Neural crest cell (in vitro differentiated cells): Measurements from ENCODE around the gene DOCK4. TPM values are rescaled to one million over a fixed set of nuclear protein-coding genes. Genes with fewer than 3 reads are reported as not detected.

Experiments used
- DNase-seq: peaks from one replicate; pipeline ENCODE4 v3.0.0; 2021; ENCODE audit warnings: low read depth, mixed read lengths, low spot score
- H3K27ac Mint-ChIP-seq: one replicate; pipeline ENCODE4 v1.8.0; 2021; ENCODE audit warnings: mild to moderate bottlenecking, mixed read lengths; ENCODE audit not compliant: unreplicated experiment
- H3K27me3 Mint-ChIP-seq: 2 replicates; pipeline ENCODE4 v1.8.0; 2021; ENCODE audit warnings: low read depth, mild to moderate bottlenecking, mixed read lengths
- H3K36me3 Mint-ChIP-seq: 2 replicates; pipeline ENCODE4 v1.8.0; 2021; ENCODE audit warnings: low read depth, mild to moderate bottlenecking, mixed read lengths
- H3K4me1 Mint-ChIP-seq: 2 replicates; pipeline ENCODE4 v1.8.0; 2021; ENCODE audit warnings: mixed read lengths
- H3K4me3 Mint-ChIP-seq: one replicate; pipeline ENCODE4 v1.8.0; 2021; ENCODE audit warnings: mild to moderate bottlenecking, mixed read lengths
- H3K9me3 Mint-ChIP-seq: 2 replicates; pipeline ENCODE4 v1.8.0; 2021; ENCODE audit warnings: mixed read lengths
- CTCF ChIP-seq: fragments of 200-600 bp; sonication (generic); conservative IDR thresholded peaks from 2 replicates; pipeline ENCODE4 v1.5.0; 2021; ENCODE audit warnings: antibody characterized with exemption, mild to moderate bottlenecking
- total RNA-seq: library from RNA; stranded (reverse); gene quantifications from 2 replicates; pipeline ENCODE4 v1.2.1, GENCODE V29; 2021

Gene DOCK4
- total RNA-seq, 1 donor from 2014 or later: 15.3 TPM

GRCh38 chr7:112058686-112059085 is 147.5 kb downstream of the DOCK4 start:
- Mint-ChIP-seq H3K27me3 (no peaks in the 10 kb centered on the region), H3K27ac (no peak overlapping the region)
- no peak for TF ChIP-seq CTCF

GRCh38 chr7:112056409-112056808 is 149.8 kb downstream of the DOCK4 start:
- Mint-ChIP-seq H3K36me3 (no peaks in the 10 kb centered on the region), H3K4me1 (no peaks in the 10 kb centered on the region), H3K9me3 (no peaks in the 10 kb centered on the region), H3K4me3 (no peak overlapping the region), H3K27ac (no peak overlapping the region), H3K27me3 (no peaks in the 10 kb centered on the region)
- TF ChIP-seq CTCF: no peak
- no peak for DNase-seq

More at GRCh38 chr7:112058686-112059085, 147.5 kb downstream of the DOCK4 start:
- DNase-seq: no peak
- Mint-ChIP-seq H3K4me3 (no peak overlapping the region), H3K4me1 (no peaks in the 10 kb centered on the region), H3K36me3 (no peaks in the 10 kb centered on the region), H3K9me3 (no peaks in the 10 kb centered on the region)

GRCh38 chr7:112053737-112054069 is 152.5 kb downstream of the DOCK4 start:
- Mint-ChIP-seq H3K9me3 (no peaks in the 10 kb centered on the region), H3K27me3 (no peaks in the 10 kb centered on the region), H3K4me3 (no peak overlapping the region), H3K4me1 (no peaks in the 10 kb centered on the region), H3K27ac (no peak overlapping the region), H3K36me3 (no peaks in the 10 kb centered on the region)
- DNase-seq: no peak
- no peak for TF ChIP-seq CTCF

GRCh38 chr7:112052993-112053736 is 153.0 kb downstream of the DOCK4 start:
- Mint-ChIP-seq H3K27me3 (no peaks in the 10 kb centered on the region), H3K9me3 (no peaks in the 10 kb centered on the region), H3K27ac (no peak overlapping the region), H3K4me1 (no peaks in the 10 kb centered on the region), H3K4me3 (no peak overlapping the region), H3K36me3 (no peaks in the 10 kb centered on the region)
- no peak for TF ChIP-seq CTCF
- no peak for DNase-seq

GRCh38 chr7:112052498-112052897 is 153.7 kb downstream of the DOCK4 start:
- no peak overlapping the region for H3K27ac Mint-ChIP-seq
- DNase-seq: no peak
- no peak for TF ChIP-seq CTCF
- no peak overlapping the region for H3K4me3 Mint-ChIP-seq
- H3K4me1 Mint-ChIP-seq: no peaks in the 10 kb centered on the region
- no peaks in the 10 kb centered on the region for H3K36me3 Mint-ChIP-seq
- no peaks in the 10 kb centered on the region for H3K9me3 Mint-ChIP-seq
- H3K27me3 Mint-ChIP-seq: no peaks in the 10 kb centered on the region
